ENCODE data around the gene FXYD2.

GRCh38 chr11:117830674-117831351 is 6.3 kb upstream of the FXYD2 start:
- TF ChIP-seq CTCF (IDR thresholded peaks at IDR 0.05), result no peak
- TF ChIP-seq POLR2A (IDR thresholded peaks at IDR 0.05), result no peak
